ENCODE data around the gene RANBP10. TPM values are rescaled to one million over a fixed set of nuclear protein-coding genes. Genes with fewer than 3 reads are reported as not detected.
A peak's percentile ranks its signal among the peaks of the same experiment; 100 is the strongest.

RANBP10 gene
- total RNA-seq, result 21.7 and 22.1 TPM in 2 replicates
- long read RNA-seq, partial matches to known transcripts, result 0 of 5 reads
- long read RNA-seq, other reads (novel, unspliced or antisense), result 5 of 5 reads

GRCh38 chr16:67806428-67807147 lies at the start of gene RANBP10, which contains the start of gene TSNAXIP1:
RANBP10 (minus strand) TSS chr16:67806560; CDS start chr16:67806536, 24 bp downstream.
TSNAXIP1 (plus strand) TSS chr16:67806889; CDS start chr16:67807150, 261 bp downstream.
- Mint-ChIP-seq H3K27me3 (ENCODE audit: low read depth) (no peaks in the 10 kb centered on the region), H3K4me3 (peak within 1 kb of the TSS; percentile 99), H3K27ac (ENCODE audit: unreplicated experiment) (peak within 1 kb of the TSS; percentile 98), H3K9me3 (no peaks in the 10 kb centered on the region), H3K36me3 (ENCODE audit: low read depth) (no peaks in the 10 kb centered on the region), H3K4me1 (peaks cover 25% of the 10 kb centered on the region)
- no peak for TF ChIP-seq CTCF (conservative IDR thresholded peaks at IDR 0.05)
- peak; percentile 90 for DNase-seq (ENCODE audit: low read depth, low spot score)

GRCh38 chr16:67855789-67856188 lies 49.4 kb upstream of the RANBP10 start:
- Mint-ChIP-seq H3K36me3 (ENCODE audit: low read depth) (no peaks in the 10 kb centered on the region), H3K4me3 (no peak overlapping the region), H3K27ac (ENCODE audit: unreplicated experiment) (no peak overlapping the region), H3K4me1 (peaks cover 24% of the 10 kb centered on the region), H3K27me3 (ENCODE audit: low read depth) (no peaks in the 10 kb centered on the region), H3K9me3 (no peaks in the 10 kb centered on the region)
- DNase-seq (ENCODE audit: low read depth, low spot score), result no peak
- TF ChIP-seq CTCF (conservative IDR thresholded peaks at IDR 0.05), result no peak

GRCh38 chr16:67853670-67854069 lies 47.3 kb upstream of the RANBP10 start:
- H3K27ac Mint-ChIP-seq (ENCODE audit: unreplicated experiment), result no peak overlapping the region
- H3K4me1 Mint-ChIP-seq, result peaks cover 23% of the 10 kb centered on the region
- DNase-seq (ENCODE audit: low read depth, low spot score), result no peak
- no peaks in the 10 kb centered on the region for H3K9me3 Mint-ChIP-seq
- no peak overlapping the region for H3K4me3 Mint-ChIP-seq
- TF ChIP-seq CTCF (conservative IDR thresholded peaks at IDR 0.05), result no peak
- H3K36me3 Mint-ChIP-seq (ENCODE audit: low read depth), result no peaks in the 10 kb centered on the region
- H3K27me3 Mint-ChIP-seq (ENCODE audit: low read depth), result no peaks in the 10 kb centered on the region

GRCh38 chr16:67848118-67848517 lies 41.8 kb upstream of the RANBP10 start:
- H3K36me3 Mint-ChIP-seq (ENCODE audit: low read depth), result no peaks in the 10 kb centered on the region
- H3K27ac Mint-ChIP-seq (ENCODE audit: unreplicated experiment), result no peak overlapping the region
- peak overlapping the region; percentile 98 for H3K4me3 Mint-ChIP-seq
- TF ChIP-seq CTCF (conservative IDR thresholded peaks at IDR 0.05), result no peak
- no peaks in the 10 kb centered on the region for H3K27me3 Mint-ChIP-seq (ENCODE audit: low read depth)
- H3K9me3 Mint-ChIP-seq, result no peaks in the 10 kb centered on the region
- no peak for DNase-seq (ENCODE audit: low read depth, low spot score)
- peaks cover 41% of the 10 kb centered on the region for H3K4me1 Mint-ChIP-seq

GRCh38 chr16:67847064-67847861 lies 40.9 kb upstream of the RANBP10 start, which contains the start of gene CENPT:
CENPT (minus strand) TSS chr16:67847693; CDS start chr16:67833859, 13,834 bp downstream.
- Mint-ChIP-seq H3K9me3 (no peaks in the 10 kb centered on the region), H3K4me3 (peak within 1 kb of the TSS; percentile 98), H3K36me3 (ENCODE audit: low read depth) (no peaks in the 10 kb centered on the region), H3K4me1 (peaks cover 46% of the 10 kb centered on the region), H3K27me3 (ENCODE audit: low read depth) (no peaks in the 10 kb centered on the region), H3K27ac (ENCODE audit: unreplicated experiment) (peak within 1 kb of the TSS; percentile 97)
- TF ChIP-seq CTCF (conservative IDR thresholded peaks at IDR 0.05), result no peak
- no peak for DNase-seq (ENCODE audit: low read depth, low spot score)
